H9 (cell line): Measurements from ENCODE around the gene ZNF362. TPM values are rescaled to one million over a fixed set of nuclear protein-coding genes. Genes with fewer than 3 reads are reported as not detected.

Experiments
- DNase-seq: peaks from one replicate; pipeline ENCODE4 v3.0.0-alpha.2; 2017
- H2AFZ ChIP-seq: one replicate; pipeline ENCODE4 v1.6.1; 2013; ENCODE audit warnings: mild to moderate bottlenecking, low read length, control low read depth, moderate library complexity
- H2AK5ac ChIP-seq: 2 replicates; pipeline ENCODE4 v1.6.1; 2013; ENCODE audit warnings: low read length, control low read depth, mixed read lengths; ENCODE audit not compliant: insufficient read length
- H2BK120ac ChIP-seq: one replicate; pipeline ENCODE4 v1.6.1; 2013; ENCODE audit warnings: low read depth, mild to moderate bottlenecking, low read length, control low read depth, inconsistent platforms; ENCODE audit not compliant: poor library complexity, severe bottlenecking
- H2BK12ac ChIP-seq: 2 replicates; pipeline ENCODE4 v1.6.1; 2013; ENCODE audit warnings: low read length, control low read depth, mixed read lengths, low read depth; ENCODE audit not compliant: insufficient read length
- H2BK15ac ChIP-seq: 2 replicates; pipeline ENCODE4 v1.6.1; 2013; ENCODE audit warnings: low read depth, low read length, control low read depth
- H2BK20ac ChIP-seq: one replicate; pipeline ENCODE4 v1.6.1; 2013; ENCODE audit warnings: low read depth, mild to moderate bottlenecking, low read length, control low read depth, inconsistent platforms; ENCODE audit not compliant: poor library complexity, severe bottlenecking
- H2BK5ac ChIP-seq: 2 replicates; pipeline ENCODE4 v1.6.1; 2013; ENCODE audit warnings: low read length, control low read depth, mixed read lengths; ENCODE audit not compliant: insufficient read length
- H3K14ac ChIP-seq: 2 replicates; pipeline ENCODE4 v1.6.1; 2013; ENCODE audit warnings: low read length, control low read depth; ENCODE audit not compliant: insufficient read depth
- H3K18ac ChIP-seq: 2 replicates; pipeline ENCODE4 v1.6.1; 2013; ENCODE audit warnings: low read depth, mild to moderate bottlenecking, mixed read lengths, low read length, control low read depth; ENCODE audit not compliant: insufficient read length
- H3K23ac ChIP-seq: 2 replicates; pipeline ENCODE4 v1.6.1; 2013; ENCODE audit warnings: low read length, control low read depth, mixed read lengths, low read depth; ENCODE audit not compliant: insufficient read length
- H3K23me2 ChIP-seq: 2 replicates; pipeline ENCODE4 v1.6.1; 2013; ENCODE audit warnings: low read depth, mild to moderate bottlenecking, mixed read lengths, low read length, control low read depth; ENCODE audit not compliant: insufficient read length, poor library complexity, severe bottlenecking
- H3K27ac ChIP-seq: 2 replicates; pipeline ENCODE4 v1.5.1; 2013; ENCODE audit warnings: low read length, control low read depth, mixed read lengths, low read depth; ENCODE audit not compliant: insufficient read length
- H3K27me3 ChIP-seq: 2 replicates; pipeline ENCODE4 v1.6.1; 2013; ENCODE audit warnings: low read length, control low read depth, inconsistent platforms; ENCODE audit not compliant: insufficient read depth
- H3K4ac ChIP-seq: 2 replicates; pipeline ENCODE4 v1.6.1; 2013; ENCODE audit warnings: low read depth, mild to moderate bottlenecking, control low read depth, inconsistent platforms, low read length, moderate library complexity
- H3K4me1 ChIP-seq: 2 replicates; pipeline ENCODE4 v1.6.1; 2013; ENCODE audit warnings: low read length, control low read depth, inconsistent platforms; ENCODE audit not compliant: insufficient read depth
- H3K4me2 ChIP-seq: 2 replicates; pipeline ENCODE4 v1.6.1; 2013; ENCODE audit warnings: low read length, control low read depth, mixed read lengths; ENCODE audit not compliant: insufficient read length, insufficient read depth
- H3K56ac ChIP-seq: 2 replicates; pipeline ENCODE4 v1.6.1; 2013; ENCODE audit warnings: low read depth, mild to moderate bottlenecking, mixed read lengths, low read length, control low read depth; ENCODE audit not compliant: insufficient read length
- H3K79me1 ChIP-seq: 2 replicates; pipeline ENCODE4 v1.6.1; 2013; ENCODE audit warnings: low read depth, mild to moderate bottlenecking, moderate library complexity, low read length, control low read depth, inconsistent platforms; ENCODE audit not compliant: insufficient read depth, poor library complexity, severe bottlenecking
- H3K79me2 ChIP-seq: 2 replicates; pipeline ENCODE4 v1.6.1; 2013; ENCODE audit warnings: low read length, control low read depth, inconsistent platforms; ENCODE audit not compliant: insufficient read depth
- H3K9ac ChIP-seq: 2 replicates; pipeline ENCODE4 v1.6.1; 2013; ENCODE audit warnings: low read length, control low read depth, mixed read lengths; ENCODE audit not compliant: insufficient read length; ENCODE audit errors: extremely low read depth
- H3K9me3 ChIP-seq: one replicate; pipeline ENCODE4 v1.6.1; 2013; ENCODE audit warnings: low read depth, low read length, inconsistent platforms; ENCODE audit not compliant: control insufficient read depth
- H3T11ph ChIP-seq: one replicate; pipeline ENCODE4 v1.6.1; 2013; ENCODE audit warnings: mild to moderate bottlenecking, low read length, control low read depth, inconsistent platforms
- H4K20me1 ChIP-seq: one replicate; pipeline ENCODE4 v1.6.1; 2013; ENCODE audit not compliant: control insufficient read depth, insufficient read length, insufficient read depth
- H4K5ac ChIP-seq: 2 replicates; pipeline ENCODE4 v1.6.1; 2013; ENCODE audit warnings: low read depth, mild to moderate bottlenecking, mixed read lengths, low read length, control low read depth; ENCODE audit not compliant: insufficient read length
- H4K8ac ChIP-seq: replicated peaks from 2 replicates; pipeline ENCODE4 v1.6.1; 2013; ENCODE audit warnings: low read length, control low read depth, mixed read lengths, low read depth; ENCODE audit not compliant: insufficient read length
- H4K91ac ChIP-seq: 2 replicates; pipeline ENCODE4 v1.6.1; 2013; ENCODE audit warnings: low read depth, mild to moderate bottlenecking, moderate library complexity, mixed read lengths, low read length, control low read depth; ENCODE audit not compliant: insufficient read length
- H3K27ac Mint-ChIP-seq, 3 experiments: 2 replicates in 2 of 3; 3 replicates in 1 of 3; pipeline ENCODE4 v1.8.0; 2020 to 2021; ENCODE audit warnings: mixed read lengths in 3 of 3, mild to moderate bottlenecking in 1 of 3, moderate library complexity in 1 of 3
- H3K27me3 Mint-ChIP-seq: 2 replicates; pipeline ENCODE4 v1.8.0; 2021; ENCODE audit warnings: low read depth, mild to moderate bottlenecking, moderate library complexity, mixed read lengths
- H3K36me3 Mint-ChIP-seq, 3 experiments: 2 replicates in 2 of 3; 3 replicates in 1 of 3; pipeline ENCODE4 v1.8.0; 2020 to 2021; ENCODE audit warnings: low read depth in 3 of 3, mixed read lengths in 3 of 3; ENCODE audit not compliant: insufficient read depth in 1 of 3
- H3K4me1 Mint-ChIP-seq, 2 experiments: 2 replicates each; pipeline ENCODE4 v1.8.0; 2020; ENCODE audit warnings: mixed read lengths in 2 of 2
- H3K4me3 Mint-ChIP-seq, 2 experiments: 2 replicates in 1 of 2; 3 replicates in 1 of 2; pipeline ENCODE4 v1.8.0; 2020 to 2021; ENCODE audit warnings: mild to moderate bottlenecking in 2 of 2, mixed read lengths in 2 of 2, moderate library complexity in 1 of 2
- H3K9me3 Mint-ChIP-seq, 2 experiments: 2 replicates in 1 of 2; 3 replicates in 1 of 2; pipeline ENCODE4 v1.8.0; 2020; ENCODE audit warnings: mild to moderate bottlenecking in 2 of 2, mixed read lengths in 2 of 2, moderate library complexity in 1 of 2
- WGBS: extraction: QIAGEN DNeasy Blood & Tissue Kit; methylation state at CpG from one replicate; pipeline ENCODE4 v1.1.7; 2013; ENCODE audit warnings: missing lambda C conversion rate, low lambda C conversion rate, mixed read lengths; ENCODE audit not compliant: insufficient read length; ENCODE audit errors: extremely low coverage; 5-methylcytosine and 5-hydroxymethylcytosine counted together
- long read RNA-seq: library from polyadenylated mRNA; unstranded; transcript quantifications from one replicate; pipeline ENCODE4 v2.0.0, GENCODE V29; 2020
- total RNA-seq: library from RNA; stranded (reverse); gene quantifications from 2 replicates; pipeline ENCODE4 v1.2.1, GENCODE V29; 2021
- TF ChIP-seq, protein P1 (sequence below): fragments of 200-600 bp; sonication (generic); conservative IDR thresholded peaks from 3 replicates; pipeline ENCODE4 v1.8.0; 2021; ENCODE audit warnings: antibody characterized with exemption, mild to moderate bottlenecking

Gene ZNF362
- 18.7 and 19.4 TPM in 2 replicates for total RNA-seq
- long read RNA-seq, partial matches to known transcripts: 11 of 14 reads
- long read RNA-seq, other reads (novel, unspliced or antisense): 2 of 14 reads

- Histone ChIP-seq H2BK15ac (no peak within 1 kb of the TSS; the same call in 1 of the 2 replicates), H3K9ac (peak within 1 kb of the TSS; percentile 78), H3K9me3 (no peaks in the 10 kb centered on the region), H2BK12ac (no peak within 1 kb of the TSS), H4K8ac (no peak within 1 kb of the TSS), H3K4me1 (peaks cover 6% of the 10 kb centered on the region; the same call in 1 of the 2 replicates), H3T11ph (no peak within 1 kb of the TSS), H4K91ac (no peak within 1 kb of the TSS), H3K27me3 (no peaks in the 10 kb centered on the region), H2BK20ac (no peak within 1 kb of the TSS), H2BK120ac (no peak within 1 kb of the TSS), H3K4ac (no peak within 1 kb of the TSS; the same call in 1 of the 2 replicates), H3K23me2 (peaks cover 14% of the 10 kb centered on the region), H3K79me1 (peaks cover 4% of the 10 kb centered on the region), H3K18ac (peak within 1 kb of the TSS; percentile 78), H3K79me2 (peaks cover 4% of the 10 kb centered on the region; the same call in 1 of the 2 replicates), H3K27ac (no peak within 1 kb of the TSS), H3K23ac (no peak within 1 kb of the TSS), H2AK5ac (no peak within 1 kb of the TSS), H2BK5ac (no peak within 1 kb of the TSS), H3K56ac (no peak within 1 kb of the TSS), H4K5ac (no peak within 1 kb of the TSS), H4K20me1 (no peaks in the 10 kb centered on the region), H3K4me2 (peak within 1 kb of the TSS; percentile 72), H3K14ac (peak within 1 kb of the TSS; percentile 90), H2AFZ (no peak within 1 kb of the TSS)
- Mint-ChIP-seq H3K9me3 (no peaks in the 10 kb centered on the region), H3K4me1 (peaks cover 34 to 37% of the 10 kb centered on the region in 2 experiments), H3K36me3 (peaks cover 0 to 13% (median 5%) of the 10 kb centered on the region in 3 experiments; a peak in 2 of 7 replicates), H3K27me3 (peaks cover 27% of the 10 kb centered on the region), H3K4me3 (peak within 1 kb of the TSS; percentile 92 to 99), H3K27ac (peak within 1 kb of the TSS; percentile 74 to 99 (median 95); a peak in 6 of 7 replicates)
- TF ChIP-seq, protein P1, sequence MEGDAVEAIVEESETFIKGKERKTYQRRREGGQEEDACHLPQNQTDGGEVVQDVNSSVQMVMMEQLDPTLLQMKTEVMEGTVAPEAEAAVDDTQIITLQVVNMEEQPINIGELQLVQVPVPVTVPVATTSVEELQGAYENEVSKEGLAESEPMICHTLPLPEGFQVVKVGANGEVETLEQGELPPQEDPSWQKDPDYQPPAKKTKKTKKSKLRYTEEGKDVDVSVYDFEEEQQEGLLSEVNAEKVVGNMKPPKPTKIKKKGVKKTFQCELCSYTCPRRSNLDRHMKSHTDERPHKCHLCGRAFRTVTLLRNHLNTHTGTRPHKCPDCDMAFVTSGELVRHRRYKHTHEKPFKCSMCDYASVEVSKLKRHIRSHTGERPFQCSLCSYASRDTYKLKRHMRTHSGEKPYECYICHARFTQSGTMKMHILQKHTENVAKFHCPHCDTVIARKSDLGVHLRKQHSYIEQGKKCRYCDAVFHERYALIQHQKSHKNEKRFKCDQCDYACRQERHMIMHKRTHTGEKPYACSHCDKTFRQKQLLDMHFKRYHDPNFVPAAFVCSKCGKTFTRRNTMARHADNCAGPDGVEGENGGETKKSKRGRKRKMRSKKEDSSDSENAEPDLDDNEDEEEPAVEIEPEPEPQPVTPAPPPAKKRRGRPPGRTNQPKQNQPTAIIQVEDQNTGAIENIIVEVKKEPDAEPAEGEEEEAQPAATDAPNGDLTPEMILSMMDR: no peak
- DNase-seq: peak; percentile 48
- WGBS: no CpG with 5 or more reads among the region's 88 CpGs
Measured at GRCh38 chr1:33256471-33257206, at the start of gene ZNF362. TSS of gene ZNF362 (plus strand) at chr1:33256492. CDS start at chr1:33270575, 14,083 bp downstream.
